Uterus (tissue), 2 donors: Measurements from ENCODE around the gene ZNF644.

Source experiments
- CTCF ChIP-seq, 4 experiments: fragments of 200-600 bp in 2 of 4; fragments of 450-650 bp in 2 of 4; sonication (generic) in 2 of 4; IDR thresholded peaks; one replicate each; pipeline ENCODE4 v1.5.1; 2016 to 2019; ENCODE audit warnings: antibody characterized with exemption in 4 of 4, mild to moderate bottlenecking in 2 of 4, moderate library complexity in 1 of 4
- POLR2A ChIP-seq, 2 donors: fragments of 450-650 bp; IDR thresholded peaks; one replicate each; pipeline ENCODE4 v1.6.1; 2016; ENCODE audit warnings: antibody characterized with exemption in 2 of 2, mild to moderate bottlenecking in 1 of 2, moderate library complexity in 1 of 2

GRCh38 chr1:91066538-91066937 lies 44.7 kb upstream of the ZNF644 start:
- TF ChIP-seq CTCF (IDR thresholded peaks at IDR 0.05), result no peak
- TF ChIP-seq POLR2A (IDR thresholded peaks at IDR 0.05), result no peak
